ENCODE data around the gene PAK5.

DNA sequence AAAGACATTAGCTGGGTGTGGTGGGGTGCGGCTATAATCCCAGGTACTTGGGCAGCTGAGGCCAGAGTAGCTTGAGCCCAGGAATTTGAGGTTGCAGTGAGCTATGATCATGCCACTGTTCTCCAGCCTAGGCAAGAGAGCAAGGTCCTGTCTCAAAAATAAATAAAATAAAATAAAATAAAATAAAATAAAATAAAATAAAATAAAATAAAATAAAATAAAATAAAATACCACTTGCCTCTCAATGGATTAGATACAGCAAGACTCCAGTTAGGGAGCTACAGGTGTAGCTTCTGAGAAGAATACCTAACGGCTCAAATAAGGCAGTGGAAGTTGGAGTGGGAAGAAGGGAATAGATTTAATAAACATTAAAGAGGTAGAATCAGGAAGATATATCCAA lies 13.7 kb upstream of the PAK5 start:
- TF ChIP-seq, protein P1, sequence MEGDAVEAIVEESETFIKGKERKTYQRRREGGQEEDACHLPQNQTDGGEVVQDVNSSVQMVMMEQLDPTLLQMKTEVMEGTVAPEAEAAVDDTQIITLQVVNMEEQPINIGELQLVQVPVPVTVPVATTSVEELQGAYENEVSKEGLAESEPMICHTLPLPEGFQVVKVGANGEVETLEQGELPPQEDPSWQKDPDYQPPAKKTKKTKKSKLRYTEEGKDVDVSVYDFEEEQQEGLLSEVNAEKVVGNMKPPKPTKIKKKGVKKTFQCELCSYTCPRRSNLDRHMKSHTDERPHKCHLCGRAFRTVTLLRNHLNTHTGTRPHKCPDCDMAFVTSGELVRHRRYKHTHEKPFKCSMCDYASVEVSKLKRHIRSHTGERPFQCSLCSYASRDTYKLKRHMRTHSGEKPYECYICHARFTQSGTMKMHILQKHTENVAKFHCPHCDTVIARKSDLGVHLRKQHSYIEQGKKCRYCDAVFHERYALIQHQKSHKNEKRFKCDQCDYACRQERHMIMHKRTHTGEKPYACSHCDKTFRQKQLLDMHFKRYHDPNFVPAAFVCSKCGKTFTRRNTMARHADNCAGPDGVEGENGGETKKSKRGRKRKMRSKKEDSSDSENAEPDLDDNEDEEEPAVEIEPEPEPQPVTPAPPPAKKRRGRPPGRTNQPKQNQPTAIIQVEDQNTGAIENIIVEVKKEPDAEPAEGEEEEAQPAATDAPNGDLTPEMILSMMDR (conservative IDR thresholded peaks at IDR 0.05) = no peak
- TF ChIP-seq EZH2 (IDR thresholded peaks at IDR 0.05; ENCODE audit: low read depth) = no peak

All from PC-9 (cell line).